ENCODE results near the gene SERF1A.
"Not testable (repeated sequence)": the region's sequence is repeated elsewhere in the genome, so short reads cannot be mapped to it uniquely, and the experiment has no call there.

SERF1A gene

GRCh38 chr5:70900533-70901271 lies at the start of gene SERF1A:
Gene SERF1A, plus strand, starts transcription at chr5:70900669. Its CDS starts 201 bp downstream, at chr5:70900870.
- DNase-seq = not testable (repeated sequence)

- not testable (repeated sequence) for DNase-seq
Observed at GRCh38 chr5:70866778-70867177, 33.7 kb upstream of the SERF1A start.

DNA sequence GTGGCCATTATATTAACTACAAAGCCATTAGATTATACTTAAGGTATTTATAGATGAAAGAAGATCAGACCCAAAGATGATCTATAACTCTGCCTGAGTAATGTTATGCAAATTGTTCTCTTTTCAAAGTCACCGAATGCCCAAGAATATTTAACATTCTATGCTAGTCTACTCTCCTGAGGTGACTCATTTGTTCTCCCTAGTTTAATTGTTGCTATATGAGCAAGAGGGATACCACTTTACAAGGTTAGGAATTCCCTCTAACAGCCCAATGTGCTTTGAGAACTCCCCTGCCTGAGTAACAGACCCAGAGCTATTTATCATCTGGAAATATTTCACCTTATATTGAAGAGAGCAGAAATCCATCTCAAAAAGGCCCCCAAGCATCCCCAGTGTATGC lies 29.8 kb upstream of the SERF1A start:
- DNase-seq = not testable (repeated sequence)

- not testable (repeated sequence) for DNase-seq
Observed at GRCh38 chr5:70896076-70896475, 4.4 kb upstream of the SERF1A start.

GRCh38 chr5:70901272-70901571 lies 753 bp downstream of the SERF1A start:
- not testable (repeated sequence) for DNase-seq

GRCh38 chr5:70906624-70907023 lies 6.2 kb downstream of the SERF1A start:
- DNase-seq = not testable (repeated sequence)

DNA sequence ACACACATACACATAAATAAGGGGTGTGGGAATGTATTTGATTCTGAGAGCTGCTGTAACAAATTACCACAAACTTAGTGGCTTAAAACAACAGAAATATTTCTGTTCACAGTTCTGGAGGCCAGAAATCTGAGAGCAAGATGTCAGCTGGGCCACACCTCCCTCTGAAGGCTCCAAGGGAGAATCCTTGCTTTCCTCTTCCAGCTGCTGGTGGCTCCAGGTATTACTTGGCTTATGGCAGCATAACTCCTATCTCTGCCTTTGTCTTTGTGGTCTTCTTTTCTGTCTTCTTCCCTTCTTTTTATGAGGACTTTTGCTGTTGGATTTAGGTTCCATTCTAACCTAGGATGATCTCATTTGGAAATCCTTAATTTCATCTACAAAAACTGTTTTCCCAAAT lies 16.4 kb downstream of the SERF1A start:
- not testable (repeated sequence) for DNase-seq

DNA sequence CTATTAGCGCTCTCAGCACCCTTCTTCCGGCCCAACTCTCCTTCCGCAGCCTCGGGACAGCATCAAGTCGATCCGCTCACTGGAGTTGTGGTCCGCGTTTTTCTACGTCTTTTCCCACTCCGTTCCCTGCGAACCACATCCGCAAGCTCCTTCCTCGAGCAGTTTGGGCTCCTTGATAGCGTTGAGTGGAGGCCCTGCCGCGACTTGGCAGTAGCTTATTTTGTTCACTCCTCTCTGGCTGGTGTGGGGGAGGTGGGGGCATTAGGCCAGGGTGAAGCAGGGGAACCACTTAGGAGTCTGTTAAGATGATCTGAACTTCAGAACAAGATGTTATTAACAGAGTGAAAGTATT lies 24.7 kb downstream of the SERF1A start:
- DNase-seq = not testable (repeated sequence)

GRCh38 chr5:70931709-70932368 lies 31.4 kb downstream of the SERF1A start:
- DNase-seq = not testable (repeated sequence)

DNA sequence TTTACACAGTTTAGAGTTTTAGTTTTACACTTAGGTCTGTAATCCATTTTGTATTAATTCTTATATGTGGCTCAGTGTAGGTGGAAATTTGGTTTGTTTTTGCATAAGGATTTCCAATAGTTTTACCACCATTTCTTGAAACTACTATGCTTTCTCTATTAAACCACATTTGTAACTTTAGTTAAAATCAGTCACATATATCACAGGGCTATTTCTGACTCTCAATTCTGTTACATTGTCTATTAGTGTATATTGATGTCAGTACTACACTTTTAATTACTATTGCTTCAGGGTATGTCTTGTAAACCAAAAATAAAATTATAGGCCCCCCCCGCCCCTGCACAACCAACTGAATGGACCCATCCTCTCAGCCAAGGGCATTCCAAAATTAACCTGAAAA lies 32.1 kb downstream of the SERF1A start:
- not testable (repeated sequence) for DNase-seq

DNA sequence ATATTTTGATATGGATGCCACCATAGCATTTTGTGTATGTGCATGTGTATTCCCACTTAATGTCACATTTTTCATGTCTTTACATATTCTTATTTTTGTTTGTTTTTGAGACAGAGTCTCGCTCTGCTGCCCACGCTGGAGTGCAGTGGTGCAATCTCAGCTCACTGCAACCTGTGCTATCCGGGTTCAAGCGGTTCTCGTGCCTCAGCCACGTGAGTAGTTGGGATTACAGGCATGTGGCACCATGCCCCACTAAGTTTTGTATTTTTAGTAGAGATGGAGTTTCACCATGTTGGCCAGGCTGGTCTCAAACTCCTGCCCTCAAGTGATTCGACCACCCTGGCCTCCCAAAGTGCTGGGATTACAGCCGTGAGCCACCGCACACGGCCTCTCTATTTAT lies 52.6 kb downstream of the SERF1A start:
- not testable (repeated sequence) for DNase-seq
